HG02588 (cell line): ENCODE results near the gene UAP1L1.
"Not testable (repeated sequence)": the region's sequence is repeated elsewhere in the genome, so short reads cannot be mapped to it uniquely, and the experiment has no call there.

Source experiments
- ATAC-seq: cut with Tn5 transposase; IDR thresholded peaks from one replicate; pipeline ENCODE4 v1.9.1; 2021; ENCODE audit warnings: mild to moderate bottlenecking, moderate library complexity; ENCODE audit not compliant: unreplicated experiment

Gene UAP1L1, protein sequence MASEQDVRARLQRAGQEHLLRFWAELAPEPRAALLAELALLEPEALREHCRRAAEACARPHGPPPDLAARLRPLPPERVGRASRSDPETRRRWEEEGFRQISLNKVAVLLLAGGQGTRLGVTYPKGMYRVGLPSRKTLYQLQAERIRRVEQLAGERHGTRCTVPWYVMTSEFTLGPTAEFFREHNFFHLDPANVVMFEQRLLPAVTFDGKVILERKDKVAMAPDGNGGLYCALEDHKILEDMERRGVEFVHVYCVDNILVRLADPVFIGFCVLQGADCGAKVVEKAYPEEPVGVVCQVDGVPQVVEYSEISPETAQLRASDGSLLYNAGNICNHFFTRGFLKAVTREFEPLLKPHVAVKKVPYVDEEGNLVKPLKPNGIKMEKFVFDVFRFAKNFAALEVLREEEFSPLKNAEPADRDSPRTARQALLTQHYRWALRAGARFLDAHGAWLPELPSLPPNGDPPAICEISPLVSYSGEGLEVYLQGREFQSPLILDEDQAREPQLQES

DNA sequence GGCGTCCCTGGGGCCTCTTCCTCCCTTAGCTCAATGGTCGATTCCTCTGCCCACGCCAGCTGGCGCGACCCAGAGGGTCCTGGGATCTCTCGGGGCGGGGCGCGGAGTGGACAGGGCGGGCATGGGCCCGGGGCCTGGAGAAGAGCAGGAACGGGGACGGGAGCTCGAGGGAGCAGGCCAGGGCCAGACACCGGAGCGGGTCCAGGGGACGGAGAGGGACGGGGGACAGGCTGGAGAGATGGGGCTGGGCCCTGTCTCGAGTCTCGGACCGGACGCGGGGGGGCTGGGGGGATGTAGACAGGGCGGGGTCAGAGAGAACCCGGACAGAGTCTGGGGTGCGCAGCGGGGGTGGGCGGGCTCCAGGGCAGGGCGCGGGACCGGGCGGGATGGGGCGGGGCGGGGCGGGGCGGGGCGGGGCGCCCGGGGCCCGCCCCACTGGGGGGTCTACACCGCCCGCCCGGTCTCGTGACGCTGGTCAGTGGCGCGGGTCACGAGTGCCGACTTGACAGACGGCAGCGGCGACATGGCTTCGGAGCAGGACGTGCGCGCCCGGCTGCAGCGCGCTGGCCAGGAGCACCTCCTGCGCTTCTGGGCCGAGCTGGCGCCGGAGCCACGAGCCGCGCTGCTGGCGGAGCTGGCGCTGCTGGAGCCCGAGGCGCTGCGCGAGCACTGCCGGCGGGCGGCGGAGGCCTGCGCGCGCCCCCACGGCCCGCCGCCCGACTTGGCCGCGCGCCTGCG is at the start of gene UAP1L1:
Gene UAP1L1 (plus strand): TSS at position 508 of the 738 bp plus-strand sequence. CDS start 16 bp downstream, at position 524.
- peak; percentile 42 for ATAC-seq

DNA sequence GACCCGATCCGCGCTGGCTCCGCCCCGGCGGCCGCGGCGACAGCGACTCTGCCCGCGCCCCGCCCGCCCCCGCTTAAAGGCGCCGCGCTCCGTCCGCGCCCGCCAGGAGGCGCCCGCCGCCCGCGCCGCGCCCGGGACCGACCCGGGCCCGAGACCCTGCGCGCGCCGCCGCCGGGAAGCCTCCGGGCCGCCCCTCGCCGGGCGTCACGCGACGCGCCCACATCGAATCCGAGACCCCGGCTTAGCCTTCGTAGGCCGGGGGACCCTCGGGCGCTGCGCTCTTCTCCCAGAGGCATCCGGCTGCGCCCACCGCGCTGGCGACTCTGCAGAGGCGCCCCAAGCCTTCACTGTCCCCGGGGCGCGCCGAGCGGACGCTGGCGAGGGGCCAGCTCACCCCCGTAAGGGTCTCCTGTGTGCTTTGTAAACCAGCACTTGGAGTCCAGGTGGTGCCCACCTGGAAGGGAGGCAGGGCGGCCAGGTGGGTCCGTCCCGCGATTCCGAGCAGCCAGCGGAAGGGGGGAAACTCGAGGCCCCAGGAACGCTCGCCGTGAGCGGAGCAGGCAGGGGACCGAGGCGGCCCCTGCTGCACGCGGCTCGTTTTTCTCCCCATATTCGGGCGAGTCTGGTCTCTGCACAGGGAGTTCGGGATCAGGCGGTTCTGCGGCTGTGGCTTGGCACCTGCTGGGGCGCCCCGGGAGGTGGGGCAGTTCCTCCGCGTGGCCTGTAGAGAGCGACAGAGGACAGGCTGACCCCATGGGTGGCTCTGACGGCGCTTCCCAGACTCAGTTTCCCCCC is 48.9 kb upstream of the UAP1L1 start:
- peak; percentile 43 for ATAC-seq

DNA sequence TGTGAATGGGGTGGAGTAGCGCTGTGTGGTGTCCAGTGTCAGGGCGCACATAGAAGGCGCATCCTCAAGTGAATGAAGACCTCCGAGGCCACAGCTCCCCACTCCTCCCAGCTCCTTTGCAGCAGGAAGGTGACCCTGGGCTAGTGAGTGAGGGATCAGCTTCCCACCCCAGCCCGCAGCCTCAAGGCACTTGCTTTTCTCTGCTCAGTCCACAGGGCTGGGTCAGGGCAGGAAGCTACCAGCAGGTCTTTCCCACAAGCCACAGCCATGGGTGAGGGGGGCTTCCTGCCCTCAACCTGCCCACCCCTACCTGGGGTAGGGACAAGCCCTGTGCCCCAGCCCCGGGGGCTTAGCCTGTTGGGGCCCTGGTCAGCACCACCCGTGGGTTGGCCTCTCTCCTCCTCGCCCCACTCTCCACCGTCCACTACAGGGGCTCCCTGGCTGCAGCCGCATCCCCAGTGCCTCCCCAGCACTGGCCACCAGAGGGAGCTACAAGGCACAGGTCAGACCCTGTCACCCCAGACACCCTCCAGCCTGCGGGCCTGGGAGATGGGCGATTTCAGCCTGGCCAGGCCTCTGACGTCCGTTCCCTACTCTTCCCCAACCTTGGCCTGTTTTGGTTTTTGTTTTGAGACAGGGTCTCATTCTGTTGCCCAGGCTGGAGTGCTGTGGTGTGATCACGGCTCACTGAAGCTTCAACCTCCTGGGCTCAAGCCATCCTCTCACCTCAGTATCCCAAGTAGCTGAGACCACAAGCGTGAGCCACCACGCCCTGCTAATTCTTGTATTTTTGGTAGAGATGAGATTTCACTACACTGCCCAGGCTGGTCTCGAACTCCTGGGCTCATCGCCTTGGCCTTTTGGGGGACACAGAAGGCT is 48.0 kb upstream of the UAP1L1 start:
- ATAC-seq = no peak

DNA sequence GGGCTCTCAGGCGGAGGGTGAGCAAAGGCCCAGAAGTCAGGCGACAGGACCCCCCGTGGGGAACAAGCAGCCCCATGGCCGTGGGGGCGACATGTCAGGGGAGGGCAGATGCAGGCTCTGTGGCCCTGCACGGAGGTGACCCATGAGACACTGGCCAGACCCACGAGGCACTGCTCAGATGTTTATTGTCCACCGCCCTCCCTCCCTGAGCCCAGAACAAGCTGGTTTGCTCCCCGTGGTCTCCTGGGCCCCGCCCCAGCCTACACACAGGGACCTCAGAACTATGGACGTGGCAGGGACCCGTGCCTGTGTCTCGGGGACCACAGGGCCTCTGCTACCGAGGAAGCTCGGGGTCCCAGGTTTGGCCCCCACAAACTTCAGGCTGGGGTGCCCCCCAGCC is 47.3 kb upstream of the UAP1L1 start:
- ATAC-seq = no peak

DNA sequence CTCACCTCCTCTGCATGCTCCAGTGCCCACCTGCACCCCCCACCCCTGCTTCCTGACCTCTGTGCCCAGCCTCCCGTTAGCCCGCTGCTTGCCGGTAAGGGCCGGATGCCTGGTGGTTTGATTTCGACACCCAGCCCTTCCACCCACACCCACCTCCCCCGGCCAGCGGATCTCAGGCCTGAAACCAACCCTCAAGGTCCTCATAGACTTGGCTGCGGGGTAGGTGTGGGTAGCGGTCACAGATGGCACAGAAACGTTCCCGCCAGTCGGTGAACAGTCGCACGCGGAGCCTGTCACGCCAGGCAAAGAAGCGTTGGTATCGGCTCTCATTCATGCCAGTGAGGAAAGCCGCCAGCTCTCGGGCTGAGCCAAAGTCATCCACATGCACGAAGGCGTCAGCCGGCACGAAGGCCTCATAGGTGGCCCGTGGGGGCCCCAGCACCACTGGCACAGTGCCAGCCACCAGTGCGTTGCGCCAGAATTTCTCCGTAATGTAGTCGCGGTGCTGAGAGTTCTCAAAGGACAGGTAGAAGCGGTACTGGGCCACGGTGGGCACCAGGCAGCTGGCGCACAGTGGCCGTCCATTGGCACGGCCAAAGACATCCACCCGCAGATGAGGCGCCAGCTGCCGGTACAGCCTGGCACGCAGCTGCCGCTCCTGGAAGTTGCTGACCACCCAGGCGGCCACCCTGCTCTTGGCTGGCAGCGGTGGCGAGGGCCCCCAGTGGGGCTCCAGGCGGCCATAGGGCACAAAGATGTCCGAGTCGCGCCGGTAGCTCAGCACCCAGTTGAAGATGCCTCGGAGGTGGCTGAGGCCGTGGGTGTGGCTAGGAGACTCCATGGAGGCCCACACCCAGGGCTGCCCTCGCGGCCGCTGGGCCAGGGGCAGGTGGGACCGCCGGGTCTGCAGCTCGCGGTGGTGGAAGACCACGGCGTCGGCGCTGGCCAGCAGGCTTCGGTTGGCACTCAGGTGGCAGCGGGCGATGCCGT is 46.5 kb upstream of the UAP1L1 start:
- no peak for ATAC-seq

DNA sequence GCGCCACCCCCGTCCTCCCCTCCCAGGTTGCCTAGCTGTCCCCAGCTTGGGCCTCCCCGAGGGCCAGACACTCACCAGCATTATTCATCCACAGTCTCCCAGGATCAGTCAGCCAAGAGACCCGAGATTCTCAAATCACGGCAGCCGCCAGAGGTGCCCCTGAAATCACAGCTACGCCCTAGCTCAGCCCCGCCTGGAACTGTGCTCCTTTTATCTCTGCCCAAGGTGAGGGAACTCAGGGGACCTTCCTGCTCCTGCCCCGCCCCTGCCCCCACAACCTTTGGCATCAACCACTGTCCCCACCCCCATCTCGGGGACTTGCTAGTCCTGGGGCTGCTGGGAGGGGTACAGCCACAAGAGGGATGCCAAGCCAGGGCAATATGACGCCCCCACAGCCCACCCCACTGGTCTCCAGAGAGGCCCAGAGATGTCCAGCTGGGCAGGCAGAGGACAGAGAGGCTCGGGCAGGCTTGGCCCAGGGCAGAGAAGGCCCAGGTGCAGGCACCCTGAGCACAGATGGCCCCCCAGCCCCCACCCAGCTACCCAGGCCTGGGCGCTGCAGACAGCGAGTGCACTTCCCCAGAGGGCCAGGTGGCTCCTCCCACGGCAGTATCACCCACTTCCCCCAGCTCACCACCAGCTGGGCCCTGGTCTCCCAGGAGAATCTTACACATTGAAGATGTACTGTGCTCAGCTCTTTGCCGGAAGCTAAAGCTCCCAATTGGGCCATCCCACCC is 45.2 kb upstream of the UAP1L1 start, which contains the start of gene FUT7:
Gene FUT7 (minus strand): TSS at position 185 of the 737 bp plus-strand sequence. CDS start 97 bp downstream, at position 88.
- ATAC-seq = no peak

DNA sequence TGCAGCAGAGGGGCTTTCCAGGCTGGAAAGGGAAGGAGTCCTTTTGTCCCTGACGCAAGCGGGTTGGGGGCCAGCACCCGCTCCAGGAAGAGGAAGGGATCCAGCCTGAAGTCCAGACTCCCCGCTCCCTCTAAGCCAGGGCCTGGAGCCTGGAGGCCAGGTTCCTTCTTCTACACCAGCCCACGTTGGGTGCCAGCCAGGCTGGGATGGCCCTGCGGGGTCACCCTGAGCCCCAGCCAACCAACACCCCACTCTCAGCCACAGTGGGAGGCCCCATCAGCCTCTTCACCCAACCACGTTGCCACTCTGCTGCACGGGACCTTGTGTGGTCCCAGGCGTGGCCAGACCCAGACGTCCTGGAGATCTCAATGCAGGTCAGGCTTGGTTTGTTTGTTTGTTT is 44.5 kb upstream of the UAP1L1 start:
- ATAC-seq = no peak

DNA sequence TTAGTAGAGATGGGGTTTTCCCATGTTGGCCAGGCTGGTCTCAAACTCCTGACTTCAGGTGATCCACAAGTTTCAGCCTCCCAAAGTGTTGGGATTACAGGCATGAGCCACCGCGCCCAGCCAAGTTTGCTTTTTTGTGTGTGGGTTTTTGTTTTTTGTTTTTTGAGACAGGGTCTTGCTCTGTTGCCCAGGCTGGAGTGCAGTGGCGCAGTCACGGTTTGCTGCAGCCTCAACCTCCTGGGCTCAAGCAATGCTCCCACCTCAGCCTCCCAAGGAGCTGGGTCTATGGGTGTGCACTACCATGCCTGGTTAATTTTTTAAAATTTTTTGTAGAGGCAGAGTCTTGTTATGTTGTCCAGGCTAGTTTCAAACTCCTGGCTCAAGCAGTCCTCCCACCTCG is 43.8 kb upstream of the UAP1L1 start:
- ATAC-seq = not testable (repeated sequence)

DNA sequence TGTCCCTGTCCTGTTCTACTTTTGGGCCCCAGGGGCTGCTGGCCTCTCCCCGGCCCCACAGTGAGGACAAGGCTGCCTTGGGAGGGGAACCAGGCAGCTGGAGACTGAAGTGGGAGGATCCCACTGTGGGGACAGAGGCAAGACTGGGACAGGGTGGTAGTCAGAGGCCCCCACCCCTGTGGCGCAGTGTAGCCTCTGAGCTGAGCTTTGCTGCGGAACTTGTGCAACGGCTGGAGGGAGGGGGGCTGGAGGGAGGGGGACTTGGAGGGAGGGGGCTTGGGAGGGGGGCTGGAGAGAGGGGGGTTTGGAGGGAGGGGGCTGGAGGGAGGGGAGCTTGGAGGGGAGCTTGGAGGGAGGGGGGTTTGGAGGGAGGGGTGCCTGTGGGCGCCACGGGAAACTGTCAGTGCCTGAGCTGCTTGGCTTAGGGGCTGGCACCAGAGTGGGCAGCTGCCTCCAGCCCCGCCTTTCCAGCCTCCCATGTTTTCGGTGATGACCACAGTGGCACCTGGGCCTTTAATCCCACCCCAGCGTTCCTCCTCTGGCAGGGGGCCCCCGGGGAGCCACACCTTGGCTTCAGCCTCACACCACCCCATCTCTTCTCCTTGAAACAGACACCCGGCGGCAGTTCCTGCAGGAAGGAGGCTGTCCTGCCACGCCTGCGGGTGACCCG is 43.1 kb upstream of the UAP1L1 start:
- no peak for ATAC-seq

DNA sequence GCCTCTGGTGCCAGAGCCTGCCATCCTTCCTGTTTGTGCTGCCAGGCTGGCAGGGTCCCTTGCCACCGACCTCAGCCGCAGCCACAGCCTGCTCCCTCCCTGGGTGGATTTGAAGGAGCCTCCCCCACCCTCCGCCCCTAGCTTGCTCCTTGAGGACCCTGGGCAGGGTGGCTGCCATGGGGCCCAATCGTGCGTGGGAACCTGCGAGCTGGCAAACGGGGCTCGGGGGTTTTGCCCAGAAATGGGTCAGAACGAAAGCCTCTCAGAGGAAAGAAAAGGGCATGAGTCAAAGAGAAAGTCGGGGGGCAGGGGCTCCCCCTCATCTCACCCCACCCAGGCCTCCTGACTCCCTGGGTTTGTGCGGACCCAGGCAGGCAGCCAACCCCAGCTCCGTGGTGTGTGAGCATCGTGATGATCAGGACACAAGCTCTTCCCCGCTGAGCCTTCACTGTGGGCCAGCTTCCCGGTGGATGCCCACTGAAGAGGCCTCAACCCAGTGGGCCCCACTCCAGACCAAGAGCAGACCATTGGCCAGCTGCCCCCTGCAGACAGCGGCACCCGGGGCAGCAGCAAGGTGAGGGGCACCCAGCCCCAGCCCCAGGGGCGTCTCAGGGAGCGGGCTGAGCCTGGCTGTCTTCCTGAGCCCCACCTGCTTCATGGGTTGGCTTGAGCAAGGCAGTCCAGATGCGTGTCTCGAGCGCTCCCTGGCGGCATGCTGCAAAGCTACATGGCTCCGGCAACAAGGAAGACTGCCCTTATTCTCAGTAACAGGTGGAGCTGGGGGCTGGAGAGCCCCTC is 42.4 kb upstream of the UAP1L1 start:
- ATAC-seq = peak; percentile 43

DNA sequence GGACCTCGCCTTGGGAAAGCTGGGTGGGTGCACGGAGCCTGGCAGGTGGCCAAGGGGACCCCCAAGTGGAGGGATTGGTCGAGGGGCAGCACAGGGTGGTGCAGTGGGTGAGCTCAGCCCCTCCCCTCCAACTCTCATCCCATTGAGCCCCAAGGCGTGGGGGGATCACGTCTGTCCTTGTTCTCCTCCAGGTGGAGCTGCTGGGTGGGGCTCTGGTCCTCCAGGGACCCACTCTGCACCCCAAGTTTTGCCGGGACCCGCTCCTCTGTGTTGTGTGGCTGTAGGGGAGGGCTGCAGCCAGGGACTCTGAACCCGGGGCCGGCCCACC is 41.8 kb upstream of the UAP1L1 start:
- ATAC-seq = no peak

DNA sequence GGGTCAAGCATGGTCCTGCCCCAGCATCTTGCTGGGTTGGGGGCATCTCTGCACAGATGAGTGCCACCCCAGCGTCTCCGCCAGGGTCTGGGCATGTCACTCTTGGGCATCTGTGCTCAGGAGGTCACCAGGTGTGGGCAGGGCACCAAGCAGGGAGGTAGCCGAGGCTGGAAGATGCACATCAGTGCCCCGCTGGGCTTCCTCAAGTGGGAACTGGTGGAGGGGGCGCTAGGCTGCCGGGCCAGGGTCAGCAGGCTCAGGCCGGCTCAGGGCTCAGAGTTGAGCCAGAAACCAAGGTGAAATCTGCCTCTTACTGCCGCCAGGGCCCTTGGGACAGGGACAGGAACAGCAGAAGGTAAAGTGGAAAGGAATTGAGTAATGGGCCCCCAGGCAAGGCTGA is 41.4 kb upstream of the UAP1L1 start:
- ATAC-seq = no peak

DNA sequence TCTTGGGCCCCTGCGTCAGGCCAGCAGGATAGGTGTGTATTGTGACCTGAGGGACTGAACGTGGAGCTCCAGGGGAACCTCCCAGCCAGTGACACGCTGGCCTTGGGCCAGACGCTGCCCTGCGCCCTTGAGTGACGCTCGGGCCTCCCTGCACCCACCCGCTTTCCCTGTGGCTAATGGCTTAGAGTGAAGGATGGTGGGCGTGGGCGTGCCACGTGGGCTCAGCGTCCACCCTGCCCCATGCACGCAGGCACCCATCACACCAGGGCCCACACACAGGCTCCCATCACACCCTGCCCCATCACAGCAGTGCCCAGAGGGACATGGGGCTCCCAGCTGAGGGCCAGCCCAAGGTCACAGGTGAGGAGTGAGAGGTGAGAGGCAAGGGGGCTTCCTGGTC is 40.3 kb upstream of the UAP1L1 start:
- ATAC-seq = no peak

DNA sequence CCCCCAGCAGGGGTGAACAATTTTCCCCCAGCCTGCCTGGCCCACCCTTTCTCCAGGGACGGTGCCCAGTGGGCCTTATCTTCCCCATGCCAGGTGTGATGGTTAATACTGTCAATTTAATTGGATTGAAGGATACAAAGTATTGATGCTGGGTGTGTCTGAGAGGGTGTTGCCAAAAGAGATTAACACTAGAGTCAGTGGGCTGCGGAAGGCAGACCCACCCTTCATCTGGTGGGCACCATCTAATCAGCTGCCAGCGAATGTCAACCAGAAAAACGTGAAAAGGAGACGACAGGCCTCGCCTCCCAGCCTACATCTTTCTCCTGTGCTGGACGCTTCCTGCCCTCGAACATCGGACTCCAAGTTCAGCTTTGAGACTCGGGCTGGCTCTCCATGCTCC is 39.8 kb upstream of the UAP1L1 start:
- ATAC-seq = no peak

DNA sequence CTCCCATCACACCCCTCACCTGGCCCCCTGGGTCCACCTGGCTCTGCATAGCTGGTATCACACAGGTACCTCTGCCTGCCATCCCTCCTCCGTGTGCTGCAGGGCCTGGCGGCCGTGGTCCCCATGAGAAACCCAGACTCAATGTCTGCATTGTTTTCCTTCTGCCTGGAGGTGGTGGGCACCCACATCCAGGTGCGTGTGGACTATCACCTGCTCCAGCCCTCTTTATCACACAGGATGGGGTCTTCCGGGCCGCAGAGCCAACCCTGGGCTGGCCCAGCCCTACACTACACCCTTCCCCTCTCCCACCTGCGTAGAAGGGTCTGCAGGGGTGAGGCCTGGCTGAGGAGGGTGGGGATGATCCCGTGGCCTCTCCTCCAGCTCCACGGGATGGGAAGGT is 38.4 kb upstream of the UAP1L1 start:
- ATAC-seq = no peak

DNA sequence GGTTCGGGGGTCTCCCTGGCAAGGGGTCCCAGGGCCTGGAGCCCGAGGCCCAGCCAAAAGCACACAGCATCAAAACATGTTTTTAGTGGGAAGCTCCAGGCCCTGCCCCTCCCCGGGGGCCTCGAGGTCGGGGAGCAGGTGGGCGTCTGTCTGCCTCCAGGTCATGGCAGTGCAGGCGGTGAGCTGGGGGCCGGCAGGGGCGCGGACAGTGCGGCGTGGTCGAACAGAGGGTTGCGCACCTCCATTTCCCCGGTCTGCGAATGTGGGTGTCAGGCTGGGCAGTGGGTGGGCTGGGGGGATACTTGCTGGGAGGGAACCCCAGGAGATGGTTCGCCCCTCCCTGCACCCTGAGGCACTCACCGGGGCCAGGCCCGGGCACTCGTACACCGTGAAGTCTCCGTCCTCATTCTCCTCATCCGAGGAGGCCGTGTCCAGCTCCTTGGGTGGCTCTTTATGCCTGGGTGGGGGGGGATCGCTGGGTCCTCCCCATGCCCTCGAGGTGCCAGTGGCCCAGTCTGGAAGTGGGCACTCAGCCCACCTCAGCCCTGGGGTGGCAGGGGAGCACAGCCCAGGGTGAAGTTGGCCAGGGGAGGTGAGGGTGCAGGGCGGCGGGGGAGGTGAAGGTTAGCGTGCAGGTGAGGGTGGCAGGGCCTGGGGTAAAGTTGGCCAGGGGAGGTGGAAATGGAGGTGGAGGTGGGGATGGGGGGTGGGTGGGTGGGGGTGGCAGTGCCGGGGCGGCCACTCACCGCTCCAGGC is 37.5 kb upstream of the UAP1L1 start:
- no peak for ATAC-seq
